Measurements from ENCODE around the gene ALPG. TPM values are rescaled to one million over a fixed set of nuclear protein-coding genes. Genes with fewer than 3 reads are reported as not detected.

ALPG gene
- total RNA-seq, 1 donor from 2014 or later: not detected

DNA sequence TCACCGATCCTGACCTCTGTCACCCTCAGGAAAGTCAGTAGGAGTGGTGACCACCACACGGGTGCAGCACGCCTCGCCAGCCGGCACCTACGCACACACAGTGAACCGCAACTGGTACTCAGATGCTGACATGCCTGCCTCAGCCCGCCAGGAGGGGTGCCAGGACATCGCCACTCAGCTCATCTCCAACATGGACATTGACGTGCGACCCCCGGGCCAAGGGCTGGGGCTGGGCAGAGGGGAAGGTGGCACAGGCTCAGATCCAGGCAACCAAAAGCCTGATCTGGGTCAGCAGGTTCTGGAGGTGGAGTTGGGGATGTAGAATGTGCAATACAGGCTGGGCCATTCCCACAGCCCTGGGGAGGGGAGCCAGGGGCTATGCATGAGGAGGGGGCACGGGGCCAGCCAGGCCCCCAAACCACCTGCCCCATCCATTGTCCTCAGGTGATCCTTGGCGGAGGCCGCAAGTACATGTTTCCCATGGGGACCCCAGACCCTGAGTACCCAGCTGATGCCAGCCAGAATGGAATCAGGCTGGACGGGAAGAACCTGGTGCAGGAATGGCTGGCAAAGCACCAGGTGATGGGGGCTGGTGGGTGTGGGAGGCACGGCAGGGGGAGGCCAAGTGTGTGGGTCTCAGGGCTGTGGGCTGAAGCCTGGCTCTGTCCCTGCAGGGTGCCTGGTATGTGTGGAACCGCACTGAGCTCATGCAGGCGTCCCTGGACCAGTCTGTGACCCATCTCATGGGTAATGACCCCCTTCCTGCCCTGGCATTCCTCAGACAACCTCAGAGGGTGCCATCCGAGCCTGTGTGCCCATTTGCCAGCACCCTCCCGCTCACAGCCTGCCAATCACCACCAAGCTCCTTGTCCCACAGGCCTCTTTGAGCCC lies 50.7 kb downstream of the ALPG start:
- DNase-seq (ENCODE audit: low spot score): no peak

DNA sequence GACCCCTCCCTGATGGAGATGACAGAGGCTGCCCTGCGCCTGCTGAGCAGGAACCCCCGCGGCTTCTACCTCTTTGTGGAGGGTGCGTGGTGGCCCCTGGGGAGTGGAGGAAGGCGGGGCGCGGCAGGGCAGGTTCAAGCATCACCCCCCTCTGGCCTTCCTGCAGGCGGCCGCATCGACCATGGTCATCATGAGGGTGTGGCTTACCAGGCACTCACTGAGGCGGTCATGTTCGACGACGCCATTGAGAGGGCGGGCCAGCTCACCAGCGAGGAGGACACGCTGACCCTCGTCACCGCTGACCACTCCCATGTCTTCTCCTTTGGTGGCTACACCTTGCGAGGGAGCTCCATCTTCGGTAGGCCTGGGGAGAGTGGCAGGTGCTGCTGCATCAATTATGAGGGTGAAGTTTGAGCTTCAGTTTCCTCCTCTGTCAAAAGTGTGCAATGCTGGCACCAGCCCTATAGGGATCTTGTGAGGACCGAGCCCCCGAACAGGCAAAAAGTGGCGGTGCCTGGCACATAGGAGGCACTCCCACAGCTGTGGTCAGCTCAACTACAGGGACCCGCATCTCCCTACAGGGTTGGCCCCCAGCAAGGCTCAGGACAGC lies 51.5 kb downstream of the ALPG start:
- DNase-seq (ENCODE audit: low spot score): no peak

DNA sequence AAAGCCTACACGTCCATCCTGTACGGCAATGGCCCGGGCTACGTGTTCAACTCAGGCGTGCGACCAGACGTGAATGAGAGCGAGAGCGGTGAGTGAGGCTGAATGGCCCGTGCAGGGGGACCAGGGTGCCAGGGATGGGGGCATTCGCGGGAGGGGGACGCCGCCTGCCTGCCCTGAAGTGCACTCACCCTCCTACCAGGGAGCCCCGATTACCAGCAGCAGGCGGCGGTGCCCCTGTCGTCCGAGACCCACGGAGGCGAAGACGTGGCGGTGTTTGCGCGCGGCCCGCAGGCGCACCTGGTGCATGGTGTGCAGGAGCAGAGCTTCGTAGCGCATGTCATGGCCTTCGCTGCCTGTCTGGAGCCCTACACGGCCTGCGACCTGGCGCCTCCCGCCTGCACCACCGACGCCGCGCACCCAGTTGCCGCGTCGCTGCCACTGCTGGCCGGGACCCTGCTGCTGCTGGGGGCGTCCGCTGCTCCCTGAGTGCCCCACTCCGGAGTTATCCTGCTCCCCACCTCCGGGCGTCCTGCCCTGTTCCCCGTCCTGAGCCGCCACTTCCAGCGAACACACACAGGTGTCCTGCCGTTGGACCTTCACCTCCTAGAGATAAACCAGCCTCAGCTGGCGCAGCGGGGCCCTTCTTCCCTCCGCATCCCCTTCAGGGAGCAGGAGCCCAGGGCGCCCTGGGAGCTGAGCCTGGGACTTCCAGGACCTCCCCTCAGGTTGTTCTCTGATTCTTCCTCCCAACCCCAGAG lies 52.2 kb downstream of the ALPG start:
- DNase-seq (ENCODE audit: low spot score): no peak

GRCh38 chr2:232459419-232460035 lies 52.9 kb downstream of the ALPG start:
- no peak for DNase-seq (ENCODE audit: low spot score)

- DNase-seq (ENCODE audit: low spot score): no peak
Observed at GRCh38 chr2:232460171-232460570, 53.5 kb downstream of the ALPG start.

Other genes starting within 250 kb of the ALPG start
- gene ALPP, start 28.1 kb upstream of the ALPG start, total RNA-seq: not detected
- 1.0 TPM for gene ALPI, start 49.3 kb downstream of the ALPG start, total RNA-seq
- gene ECEL1, start 81.0 kb downstream of the ALPG start, total RNA-seq: 0.35 TPM
- gene PRSS56, start 113.5 kb downstream of the ALPG start, total RNA-seq: not detected
- gene CHRND, start 119.3 kb downstream of the ALPG start, total RNA-seq: not detected
- not detected for gene CHRNG, start 132.8 kb downstream of the ALPG start, total RNA-seq
- 4.6 TPM for gene TIGD1, start 143.7 kb downstream of the ALPG start, total RNA-seq
- gene EIF4E2, start 143.8 kb downstream of the ALPG start, total RNA-seq: 65.5 TPM
- gene EFHD1, start 226.8 kb downstream of the ALPG start, total RNA-seq: 6.0 TPM